Cardiac fibroblast (primary cell): Measurements from ENCODE around the gene CNTNAP1.

Experiments used
- DNase-seq, 2 donors: peaks; one replicate each; pipeline versions ENCODE4 v3.0.0 to v3.0.0-alpha.2; 2010; ENCODE audit warnings: low read depth in 2 of 2
- H3K4me3 ChIP-seq, 2 donors: replicated peaks in 1 of 2; 1 replicate in 1 of 2; 2 replicates in 1 of 2; pipeline ENCODE4 v1.5.1; 2011; ENCODE audit warnings: low read depth in 2 of 2, low read length in 2 of 2, mild to moderate bottlenecking in 2 of 2, moderate library complexity in 1 of 2
- CTCF ChIP-seq: IDR thresholded peaks from one replicate; pipeline ENCODE4 v1.5.1; 2011; ENCODE audit warnings: low read depth, mild to moderate bottlenecking, low read length, inconsistent platforms

The CNTNAP1 gene

GRCh38 chr17:42675348-42675964 is 6.9 kb upstream of the CNTNAP1 start:
- no peak for TF ChIP-seq CTCF
- peak overlapping the region; percentile 91 to 94 for H3K4me3 ChIP-seq
- DNase-seq: no peak

GRCh38 chr17:42675965-42676423 is 6.3 kb upstream of the CNTNAP1 start:
- DNase-seq: peak in 1 of 2 donors; percentile 39
- TF ChIP-seq CTCF: no peak
- peak overlapping the region; percentile 91 to 94 for H3K4me3 ChIP-seq

GRCh38 chr17:42676424-42677011 is 5.8 kb upstream of the CNTNAP1 start, which contains the start of gene PLEKHH3:
PLEKHH3 (minus strand) TSS chr17:42676994; CDS start chr17:42676563, 431 bp downstream.
- TF ChIP-seq CTCF: peak; percentile 20
- H3K4me3 ChIP-seq: peak within 1 kb of the TSS; percentile 91 to 94
- no peak for DNase-seq

GRCh38 chr17:42677012-42677857 is 5.1 kb upstream of the CNTNAP1 start:
- peak; percentile 100 for DNase-seq
- TF ChIP-seq CTCF: no peak
- H3K4me3 ChIP-seq: peak overlapping the region; percentile 61 to 91

GRCh38 chr17:42677921-42678781 is 4.2 kb upstream of the CNTNAP1 start:
- TF ChIP-seq CTCF: no peak
- DNase-seq: peak; percentile 88
- H3K4me3 ChIP-seq: peak overlapping the region; percentile 61 to 68

- peak overlapping the region in 1 of 2 donors; percentile 68 for H3K4me3 ChIP-seq
- DNase-seq: peak; percentile 54 to 60
These were observed 3.3 kb upstream of the CNTNAP1 start for GRCh38 chr17:42678951-42679491.

More at GRCh38 chr17:42678951-42679491, 3.3 kb upstream of the CNTNAP1 start:
- TF ChIP-seq CTCF: no peak
